H1 (cell line): Measurements from ENCODE around the gene OR8K1. TPM values are rescaled to one million over a fixed set of nuclear protein-coding genes. Genes with fewer than 3 reads are reported as not detected.

ENCODE experiments used
- CTCF ChIA-PET: fragments of 300-600 bp; sonication (Branson Sonifier 250); formaldehyde crosslinking; loops from one replicate; lab custom pipeline; 2021; ENCODE audit not compliant: partially characterized antibody; lab: Charles Lee
- POLR2A ChIA-PET: fragments of 300-600 bp; sonication (Branson Sonifier 250); formaldehyde crosslinking; loops from one replicate; lab custom pipeline; 2021; ENCODE audit warnings: inconsistent platforms; ENCODE audit not compliant: partially characterized antibody; lab: Charles Lee
- DNase-seq, 2 experiments: peaks; one replicate each; pipeline versions ENCODE4 v3.0.0 to v3.0.0-alpha.2; 2010 to 2022; ENCODE audit warnings: low spot score in 2 of 2, low read depth in 1 of 2, mixed read lengths in 1 of 2
- FAIRE-seq: peaks from 2 replicates; lab custom pipeline; 2011; peaks lifted over from hg19 to GRCh38; lab: Jason Lieb, UNC
- H2AFZ ChIP-seq: 2 replicates; pipeline ENCODE4 v1.8.1; 2012; ENCODE audit warnings: low read length, inconsistent platforms
- H2AK5ac ChIP-seq: 2 replicates; pipeline ENCODE4 v1.6.1; 2013; ENCODE audit warnings: low read depth, low read length
- H2BK120ac ChIP-seq: replicated peaks from 2 replicates; pipeline ENCODE3; 2013; ENCODE audit warnings: low read depth, low read length, inconsistent platforms
- H2BK12ac ChIP-seq: 2 replicates; pipeline ENCODE4 v1.6.1; 2013; ENCODE audit warnings: low read depth, low read length
- H2BK15ac ChIP-seq: 2 replicates; pipeline ENCODE4 v1.6.1; 2013; ENCODE audit warnings: low read length
- H2BK20ac ChIP-seq: 2 replicates; pipeline ENCODE4 v1.6.1; 2013; ENCODE audit warnings: low read length
- H2BK5ac ChIP-seq: 2 replicates; pipeline ENCODE4 v1.6.1; 2013; ENCODE audit warnings: low read depth, low read length
- H3K14ac ChIP-seq: 2 replicates; pipeline ENCODE4 v1.6.1; 2013; ENCODE audit warnings: inconsistent platforms; ENCODE audit not compliant: insufficient read length
- H3K18ac ChIP-seq: 2 replicates; pipeline ENCODE4 v1.6.1; 2013; ENCODE audit warnings: low read length; ENCODE audit errors: extremely low read depth
- H3K23ac ChIP-seq: 2 replicates; pipeline ENCODE4 v1.6.1; 2013; ENCODE audit warnings: inconsistent platforms; ENCODE audit not compliant: insufficient read length
- H3K23me2 ChIP-seq: 2 replicates; pipeline ENCODE4 v1.6.1; 2013; ENCODE audit warnings: low read depth, low read length
- H3K27ac ChIP-seq: 2 replicates; pipeline ENCODE4 v1.6.1; 2011; ENCODE audit warnings: low read depth, low read length, inconsistent platforms
- H3K27me3 ChIP-seq, 4 experiments: replicated peaks in 1 of 4; 1 replicate in 1 of 4; 2 replicates in 3 of 4; pipeline versions ENCODE4 v1.6.1 to v1.8.1; 2011 to 2013; ENCODE audit warnings: low read length in 3 of 4, mild to moderate bottlenecking in 3 of 4, inconsistent platforms in 2 of 4, mixed read lengths in 2 of 4, moderate library complexity in 1 of 4; ENCODE audit not compliant: control insufficient read depth in 3 of 4, insufficient read depth in 3 of 4; ENCODE audit errors: extremely low read depth in 1 of 4
- H3K36me3 ChIP-seq, 4 experiments: 2 replicates each; pipeline versions ENCODE4 v1.6.1 to v1.8.1; 2011 to 2013; ENCODE audit warnings: mild to moderate bottlenecking in 4 of 4, low read length in 3 of 4, moderate library complexity in 2 of 4, control low read depth in 1 of 4, inconsistent platforms in 1 of 4; ENCODE audit not compliant: insufficient read depth in 4 of 4, control insufficient read depth in 2 of 4
- H3K4ac ChIP-seq: replicated peaks from 2 replicates; pipeline ENCODE3; 2013; ENCODE audit warnings: low read length, low read depth, mixed read lengths, inconsistent platforms; ENCODE audit not compliant: insufficient read length
- H3K4me1 ChIP-seq, 4 experiments: replicated peaks in 1 of 4; 1 replicate in 1 of 4; 2 replicates in 3 of 4; pipeline versions ENCODE4 v1.6.1 to v1.8.1; 2011 to 2013; ENCODE audit warnings: low read length in 3 of 4, inconsistent platforms in 2 of 4, mixed read lengths in 1 of 4; ENCODE audit not compliant: insufficient read depth in 4 of 4, control insufficient read depth in 3 of 4
- H3K4me2 ChIP-seq, 2 experiments: 2 replicates each; pipeline versions ENCODE4 v1.6.1 to v1.8.1; 2011 to 2013; ENCODE audit warnings: low read depth in 2 of 2, low read length in 2 of 2, control low read depth in 1 of 2, inconsistent platforms in 1 of 2, mild to moderate bottlenecking in 1 of 2; ENCODE audit not compliant: insufficient read depth in 1 of 2
- H3K4me3 ChIP-seq, 4 experiments: fragments of 200-600, 300-600 bp in 1 of 4; sonication (generic), shearing (Covaris generic), sonication (Bioruptor Twin) in 1 of 4; 2 replicates each; pipeline versions ENCODE4 v1.5.1 to v1.8.1; 2011 to 2016; ENCODE audit warnings: low read length in 4 of 4, low read depth in 3 of 4, control low read depth in 2 of 4, inconsistent platforms in 2 of 4, mild to moderate bottlenecking in 2 of 4, mixed read lengths in 1 of 4, moderate library complexity in 1 of 4; ENCODE audit not compliant: insufficient read depth in 2 of 4; ENCODE audit errors: extremely low read depth in 1 of 4
- H3K56ac ChIP-seq: replicated peaks from 2 replicates; pipeline ENCODE3; 2013; ENCODE audit warnings: low read depth, mild to moderate bottlenecking, mixed read lengths, low read length, inconsistent platforms; ENCODE audit not compliant: insufficient read length
- H3K79me1 ChIP-seq: 2 replicates; pipeline ENCODE4 v1.6.1; 2013; ENCODE audit warnings: low read depth, low read length, control low read depth
- H3K79me2 ChIP-seq, 2 experiments: 2 replicates each; pipeline versions ENCODE4 v1.6.1 to v1.8.1; 2012 to 2013; ENCODE audit warnings: low read length in 2 of 2, mild to moderate bottlenecking in 2 of 2, inconsistent platforms in 1 of 2; ENCODE audit not compliant: insufficient read depth in 2 of 2, control insufficient read depth in 1 of 2
- H3K9ac ChIP-seq, 4 experiments: replicated peaks in 1 of 4; 1 replicate in 1 of 4; 2 replicates in 3 of 4; pipeline versions ENCODE4 v1.6.1 to v1.8.1; 2011 to 2013; ENCODE audit warnings: low read depth in 3 of 4, low read length in 3 of 4, control low read depth in 2 of 4, mild to moderate bottlenecking in 2 of 4, moderate library complexity in 2 of 4, inconsistent platforms in 1 of 4; ENCODE audit errors: extremely low read depth in 1 of 4
- H3K9me3 ChIP-seq, 2 experiments: 2 replicates each; pipeline versions ENCODE4 v1.6.1 to v1.8.1; 2012 to 2013; ENCODE audit warnings: mild to moderate bottlenecking in 2 of 2, moderate library complexity in 2 of 2, control low read depth in 1 of 2, inconsistent platforms in 1 of 2, low read depth in 1 of 2, low read length in 1 of 2, mixed read lengths in 1 of 2; ENCODE audit not compliant: insufficient read depth in 2 of 2
- H4K20me1 ChIP-seq, 2 experiments: replicated peaks in 1 of 2; 2 replicates each; pipeline versions ENCODE3 to v1.8.1; 2011 to 2013; ENCODE audit warnings: inconsistent platforms in 2 of 2, low read length in 2 of 2, mild to moderate bottlenecking in 1 of 2; ENCODE audit not compliant: insufficient read depth in 2 of 2, control insufficient read depth in 1 of 2
- H4K5ac ChIP-seq: 2 replicates; pipeline ENCODE4 v1.6.1; 2013; ENCODE audit warnings: low read length, low read depth, mixed read lengths, inconsistent platforms; ENCODE audit not compliant: insufficient read length
- H4K8ac ChIP-seq: 2 replicates; pipeline ENCODE4 v1.8.0; 2013; ENCODE audit warnings: mild to moderate bottlenecking, moderate library complexity, low read length, inconsistent platforms; ENCODE audit not compliant: insufficient read depth; ENCODE audit errors: extremely low read depth
- H4K91ac ChIP-seq: replicated peaks from 2 replicates; pipeline ENCODE3; 2013; ENCODE audit warnings: low read length, mixed read lengths, inconsistent platforms; ENCODE audit not compliant: insufficient read length
- ATF3 ChIP-seq: IDR thresholded peaks from 2 replicates; pipeline ENCODE4 v1.6.1; 2011; ENCODE audit warnings: low read depth, mild to moderate bottlenecking, low read length; ENCODE audit not compliant: insufficient read depth
- CBX8 ChIP-seq: fragments of 300-800, 300-1000 bp; sonication (generic); IDR thresholded peaks from 2 replicates; pipeline ENCODE4 v1.7.1; 2016; ENCODE audit warnings: low read depth, low read length, borderline replicate concordance
- CHD1 ChIP-seq: IDR thresholded peaks from 2 replicates; pipeline ENCODE4 v1.6.1; 2012; ENCODE audit warnings: low read depth, low read length, improper control_type of control experiment
- EZH2 ChIP-seq: fragments of 200-600 bp; sonication (generic); IDR thresholded peaks from 2 replicates; pipeline ENCODE4 v1.7.1; 2012; ENCODE audit warnings: low read depth, mild to moderate bottlenecking, moderate library complexity, low read length, inconsistent platforms; ENCODE audit not compliant: severe bottlenecking
- GTF2F1 ChIP-seq: IDR thresholded peaks from 2 replicates; pipeline ENCODE4 v1.6.1; 2012; ENCODE audit warnings: low read depth, low read length, improper control_type of control experiment, borderline replicate concordance
- MAX ChIP-seq: IDR thresholded peaks from 2 replicates; pipeline ENCODE4 v1.6.1; 2012; ENCODE audit warnings: inconsistent platforms
- RBBP5 ChIP-seq: IDR thresholded peaks from 2 replicates; pipeline ENCODE4 v1.7.1; 2012; ENCODE audit warnings: low read depth, mild to moderate bottlenecking, inconsistent platforms, low read length, moderate library complexity, borderline replicate concordance
- SAP30 ChIP-seq: fragments of 300-600 bp; sonication (generic); IDR thresholded peaks from 2 replicates; pipeline ENCODE4 v1.7.1; 2012; ENCODE audit warnings: low read length, moderate library complexity, mild to moderate bottlenecking, inconsistent platforms; ENCODE audit not compliant: insufficient read depth, insufficient replicate concordance
- SIX5 ChIP-seq: IDR thresholded peaks from 2 replicates; pipeline ENCODE4 v1.6.1; 2011; ENCODE audit warnings: mild to moderate bottlenecking, low read depth, low read length
- TCF12 ChIP-seq: IDR thresholded peaks from 2 replicates; pipeline ENCODE4 v1.6.1; 2011; ENCODE audit warnings: low read depth, mild to moderate bottlenecking, low read length
- YY1 ChIP-seq: IDR thresholded peaks from 2 replicates; pipeline ENCODE4 v1.6.1; 2011; ENCODE audit warnings: low read depth, mild to moderate bottlenecking, low read length
- WGBS, 2 experiments: shearing (Covaris generic) in 1 of 2; methylation state at CpG; one replicate each; pipeline versions ENCODE4 v1.1.6 to v1.1.7; 2013 to 2015; ENCODE audit warnings: low lambda C conversion rate in 2 of 2, mixed read lengths in 2 of 2, inconsistent platforms in 1 of 2, low coverage in 1 of 2, missing lambda C conversion rate in 1 of 2; ENCODE audit not compliant: insufficient replicate concordance in 2 of 2, insufficient coverage in 1 of 2, insufficient read length in 1 of 2; ENCODE audit errors: extremely low coverage in 1 of 2, missing lambda C conversion rate in 1 of 2; 5-methylcytosine and 5-hydroxymethylcytosine counted together
- polyA plus RNA-seq, 7 experiments: library from polyadenylated mRNA; depleted of rRNA in 3 of 7; stranded (reverse) in 5 of 7; unstranded in 2 of 7; fragments of >200 nt in 5 of 7; fragments of 200-250 nt in 2 of 7; gene quantifications; 1 replicate in 5 of 7; 2 replicates in 1 of 7; 4 replicates in 1 of 7; pipeline versions ENCODE4 v1.2.1 to v1.2.3, GENCODE V29; 2011 to 2013; ENCODE audit warnings: missing spikeins in 2 of 7, mixed read lengths in 2 of 7
- total RNA-seq: library from RNA; stranded (reverse); fragmentation: NEBNext Ultra II Directional; extraction: Animal tissue kit (Norgen Biotek cat#: 25700); gene quantifications from 2 replicates; pipeline ENCODE4 v1.2.1, GENCODE V29; 2021

The OR8K1 gene
- total and polyA plus RNA-seq, 2 of the 8 experiments (the other 6 are each of a cell fraction or from before 2014, with no cell fraction given) = not detected

GRCh38 chr11:56331861-56332491 lies 13.9 kb upstream of the OR8K1 start:
- no peak overlapping the region for H3K4me3 ChIP-seq
- H3K79me2 ChIP-seq = no peaks in the 10 kb centered on the region
- H2AFZ ChIP-seq = peak overlapping the region; percentile 39; the same call in 1 of the 2 replicates
- WGBS, 2 experiments = 95% methylated on average over 31 of the region's 34 CpGs; no CpG with 5 or more reads in 1 of the 2 experiments
- no peak overlapping the region for H3K4me2 ChIP-seq
- no peak for FAIRE-seq
- no peak overlapping the region for H3K4ac ChIP-seq
- H4K20me1 ChIP-seq = no peaks in the 10 kb centered on the region
- no peak overlapping the region for H2AK5ac ChIP-seq
- no peak overlapping the region for H3K14ac ChIP-seq
- no peak overlapping the region for H3K27ac ChIP-seq
- ChIA-PET POLR2A (no interaction called here), CTCF (no interaction called here)
- H3K4me1 ChIP-seq = no peaks in the 10 kb centered on the region
- no peak overlapping the region for H3K9ac ChIP-seq
- no peak overlapping the region for H3K23ac ChIP-seq
- no peak overlapping the region for H2BK12ac ChIP-seq
- no peak overlapping the region for H2BK15ac ChIP-seq
- H2BK120ac ChIP-seq = no peak overlapping the region
- H4K5ac ChIP-seq = no peak overlapping the region
- H2BK20ac ChIP-seq = no peak overlapping the region
- no peak overlapping the region for H4K91ac ChIP-seq
- peaks cover 0 to 4% of the 10 kb centered on the region in 2 experiments; a peak in 1 of 4 replicates for H3K9me3 ChIP-seq
- H3K18ac ChIP-seq = no peak overlapping the region
- no peak overlapping the region for H2BK5ac ChIP-seq
- no peak for DNase-seq
- H3K79me1 ChIP-seq = no peaks in the 10 kb centered on the region
- H3K36me3 ChIP-seq = no peaks in the 10 kb centered on the region
- H3K23me2 ChIP-seq = no peaks in the 10 kb centered on the region
- H3K56ac ChIP-seq = no peak overlapping the region
- H3K27me3 ChIP-seq = no peaks in the 10 kb centered on the region
- H4K8ac ChIP-seq = peak overlapping the region; percentile 69
- TF ChIP-seq ATF3 (no peak), TCF12 (no peak), CBX8 (no peak), EZH2 (no peak), SAP30 (no peak), MAX (no peak), SIX5 (no peak), CHD1 (no peak), GTF2F1 (no peak), RBBP5 (no peak), YY1 (no peak)
